Occipital lobe (tissue), 2 donors: ENCODE measurements around the gene LRRC56. TPM values are rescaled to one million over a fixed set of nuclear protein-coding genes. Genes with fewer than 3 reads are reported as not detected.
"Not testable (repeated sequence)": the region's sequence is repeated elsewhere in the genome, so short reads cannot be mapped to it uniquely, and the experiment has no call there.

ENCODE experiments used
- DNase-seq: peaks from one replicate; lab custom pipeline; 2025; lab: John Stamatoyannopoulos, UW
- total RNA-seq: library from RNA; depleted of rRNA; stranded (reverse); fragments of >200 nt; gene quantifications from one replicate; pipeline ENCODE4 v1.2.3, GENCODE V29; 2014

Gene LRRC56
- total RNA-seq, 1 donor from 2014 or later = 1.1 TPM

DNA sequence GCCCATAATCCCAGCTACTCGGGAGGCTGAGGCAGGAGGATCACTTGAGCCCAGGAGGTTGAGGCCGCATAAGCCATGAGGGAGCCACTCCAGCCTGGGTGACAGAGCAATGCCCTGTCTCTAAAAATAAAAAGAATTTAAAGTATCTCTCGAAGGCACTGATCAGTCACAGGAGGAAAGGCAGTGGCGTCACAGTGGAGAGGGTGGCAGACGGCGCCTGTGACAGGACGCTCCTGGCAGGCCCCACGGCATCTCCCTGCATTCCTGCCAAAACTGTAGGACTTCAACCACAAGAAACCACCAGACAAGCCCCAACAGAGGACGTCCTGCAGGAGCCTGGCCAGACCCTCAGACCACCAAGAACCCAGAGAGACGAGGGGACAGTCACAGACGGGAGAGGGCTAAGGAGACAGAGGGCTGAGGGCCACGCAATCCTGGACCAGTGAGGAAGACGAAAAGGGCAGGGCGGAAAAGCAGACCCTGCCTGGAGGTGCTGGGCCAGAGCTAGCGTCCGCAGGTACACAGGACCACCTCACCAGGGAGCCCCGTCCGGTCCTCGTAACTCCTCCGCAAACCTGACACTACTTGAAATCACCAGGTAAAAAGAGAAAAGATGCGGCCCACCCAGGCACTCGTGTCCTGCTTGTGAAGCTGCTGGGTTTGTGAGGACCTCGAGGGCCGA, 36.2 kb upstream of the LRRC56 start:
- DNase-seq = no peak

DNA sequence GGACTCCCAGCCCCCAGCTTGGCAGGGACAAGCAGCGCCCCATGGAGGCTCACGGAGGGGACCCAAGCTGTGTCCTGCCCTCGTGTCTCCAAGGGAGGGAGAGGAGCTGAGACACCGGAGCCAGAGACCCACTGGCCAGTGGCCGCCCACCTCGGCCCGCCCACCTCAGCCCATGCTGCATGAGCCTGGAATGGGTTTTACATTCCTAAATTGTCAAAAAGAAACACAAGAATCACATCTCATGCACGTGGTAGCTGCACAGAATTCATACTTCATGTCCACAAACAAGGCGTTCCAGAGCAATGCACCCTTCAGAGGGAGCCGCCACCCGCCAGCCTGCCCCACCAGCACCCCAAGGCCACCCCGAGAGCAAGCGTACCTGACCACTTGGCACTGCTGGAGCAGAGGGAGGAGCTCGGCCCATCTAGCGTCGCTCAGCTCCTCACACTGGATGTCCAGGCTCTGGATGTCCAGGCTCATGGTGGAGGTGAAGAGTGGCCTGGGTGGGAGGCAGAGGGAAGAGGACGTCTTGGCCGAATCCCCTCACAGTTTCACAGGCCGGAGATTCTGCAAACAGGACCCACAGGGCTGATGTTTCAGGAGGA, 35.5 kb upstream of the LRRC56 start:
- no peak for DNase-seq

- DNase-seq = no peak
These were observed 34.8 kb upstream of the LRRC56 start for GRCh38 chr11:502288-503178.

DNA sequence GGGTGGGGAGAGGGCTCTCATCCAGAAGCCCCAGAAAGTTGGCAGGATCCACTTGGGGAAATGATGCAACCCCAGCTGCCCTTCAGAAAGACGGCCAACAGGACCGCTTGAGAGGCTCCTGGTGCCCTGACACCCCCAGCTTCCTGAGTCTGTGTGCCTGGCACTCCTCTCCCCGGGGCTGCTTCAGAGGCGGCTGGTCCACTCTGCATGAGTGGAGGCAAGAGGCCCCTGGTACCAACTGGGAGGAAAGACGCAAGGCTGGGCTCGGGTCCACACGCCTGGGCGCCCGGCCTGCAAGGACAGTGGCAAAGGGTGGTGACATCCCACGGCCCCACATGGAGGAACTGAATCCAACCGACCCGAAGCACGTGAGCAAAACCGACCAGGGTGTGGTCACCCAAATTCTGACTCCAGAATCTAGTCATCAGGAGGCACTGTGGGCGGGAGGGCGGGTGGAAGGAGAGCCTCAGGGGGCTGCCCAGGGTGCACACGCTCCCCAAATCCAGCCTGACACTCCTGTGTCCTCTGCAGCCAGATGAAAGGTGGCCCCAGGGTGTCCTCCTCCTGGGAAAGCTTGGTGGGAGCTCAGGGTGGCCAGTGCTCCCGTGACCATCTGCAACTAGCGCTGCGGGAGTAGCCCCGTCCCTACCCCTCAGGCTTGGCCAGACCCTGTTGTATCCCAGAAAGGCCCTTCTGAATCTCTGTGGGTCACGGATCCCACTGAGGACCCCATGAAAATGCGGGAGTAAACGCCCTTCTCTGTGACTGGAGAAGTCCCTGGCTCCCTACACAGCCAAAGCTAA, 33.9 kb upstream of the LRRC56 start:
- DNase-seq = peak; percentile 68

DNA sequence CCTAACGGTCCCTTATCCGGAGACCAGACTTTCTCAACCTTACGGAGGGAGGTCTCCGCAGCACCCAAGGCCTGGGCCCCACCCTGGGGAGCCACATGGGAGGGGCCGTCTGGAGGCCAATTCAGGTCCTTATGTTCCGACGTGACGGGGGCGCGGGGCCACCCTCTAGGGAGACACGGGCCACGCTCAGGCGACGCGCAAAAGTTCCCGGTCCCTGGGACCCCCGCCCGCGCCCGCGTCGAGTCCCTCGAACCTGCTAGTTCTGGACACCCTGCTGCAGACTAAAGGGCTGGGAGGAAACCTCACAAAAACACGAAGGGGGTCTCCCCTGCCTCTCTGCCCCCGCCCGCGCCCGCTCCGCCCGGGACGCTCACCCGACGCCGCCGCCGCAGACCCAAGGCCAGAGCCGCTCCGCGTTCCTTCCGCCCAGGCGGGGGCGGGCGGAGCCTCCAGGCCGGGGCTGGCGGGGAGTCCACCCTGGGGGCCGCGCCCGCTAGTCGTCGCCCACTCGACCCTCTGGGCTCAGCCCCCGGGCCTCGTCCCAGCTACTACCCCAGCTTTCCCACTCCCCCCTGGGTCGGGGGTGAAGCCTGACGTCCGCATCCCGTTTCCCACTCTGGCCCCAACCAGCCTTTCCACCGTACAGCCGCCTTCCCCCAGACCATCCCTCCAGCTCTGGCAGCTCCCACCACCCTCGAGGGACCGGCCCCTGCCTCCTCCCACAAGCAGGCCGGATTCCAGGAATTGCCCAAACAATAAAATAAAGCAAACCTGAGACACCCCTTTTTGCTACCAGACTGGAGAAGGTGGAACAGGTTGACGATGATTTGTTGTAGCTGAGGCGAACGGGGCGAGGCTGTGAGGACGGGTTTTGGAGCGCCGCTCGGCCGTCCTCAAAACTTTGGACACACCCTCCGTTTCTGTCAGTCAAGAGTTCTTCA, 33.0 kb upstream of the LRRC56 start:
- DNase-seq = no peak

- no peak for DNase-seq
These were observed 32.4 kb upstream of the LRRC56 start for GRCh38 chr11:504994-505344.

DNA sequence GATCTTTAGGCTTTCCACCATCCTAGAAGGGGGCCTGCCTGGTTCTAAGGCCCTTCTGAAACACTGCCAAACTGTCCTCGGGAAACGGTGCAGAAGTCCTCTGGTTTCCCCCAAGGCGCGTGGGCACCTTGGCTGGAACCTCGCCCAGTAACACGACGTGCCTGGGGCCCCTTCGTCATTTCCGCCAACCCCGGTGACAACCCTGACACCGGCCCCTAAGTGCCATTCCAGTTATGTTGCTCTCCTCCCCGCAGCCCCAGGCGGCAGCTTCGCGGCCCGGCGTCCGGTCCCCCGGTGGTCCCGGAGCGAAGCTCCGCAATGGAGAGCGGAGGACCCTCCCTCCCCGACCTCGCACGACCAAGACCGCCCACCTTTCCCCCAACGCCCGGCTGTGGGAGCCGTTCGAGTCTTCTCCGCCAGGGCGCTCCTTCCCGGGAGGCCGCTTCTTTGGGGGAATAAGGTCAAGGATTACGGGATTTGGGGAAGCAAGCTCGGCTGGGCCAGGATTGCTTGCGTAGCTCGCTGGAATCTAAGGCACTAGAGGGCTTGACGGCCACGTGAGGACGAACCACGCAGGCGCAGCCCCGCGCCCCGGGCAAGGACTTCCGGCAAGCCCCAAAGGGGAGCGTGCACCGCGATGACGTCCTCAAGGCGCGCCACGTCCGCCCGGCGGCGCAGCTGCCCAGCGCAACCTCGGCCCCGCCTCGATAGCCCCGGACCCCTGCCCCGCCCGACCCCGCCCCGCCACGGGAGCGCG, 30.9 kb upstream of the LRRC56 start:
- DNase-seq = peak; percentile 96

DNA sequence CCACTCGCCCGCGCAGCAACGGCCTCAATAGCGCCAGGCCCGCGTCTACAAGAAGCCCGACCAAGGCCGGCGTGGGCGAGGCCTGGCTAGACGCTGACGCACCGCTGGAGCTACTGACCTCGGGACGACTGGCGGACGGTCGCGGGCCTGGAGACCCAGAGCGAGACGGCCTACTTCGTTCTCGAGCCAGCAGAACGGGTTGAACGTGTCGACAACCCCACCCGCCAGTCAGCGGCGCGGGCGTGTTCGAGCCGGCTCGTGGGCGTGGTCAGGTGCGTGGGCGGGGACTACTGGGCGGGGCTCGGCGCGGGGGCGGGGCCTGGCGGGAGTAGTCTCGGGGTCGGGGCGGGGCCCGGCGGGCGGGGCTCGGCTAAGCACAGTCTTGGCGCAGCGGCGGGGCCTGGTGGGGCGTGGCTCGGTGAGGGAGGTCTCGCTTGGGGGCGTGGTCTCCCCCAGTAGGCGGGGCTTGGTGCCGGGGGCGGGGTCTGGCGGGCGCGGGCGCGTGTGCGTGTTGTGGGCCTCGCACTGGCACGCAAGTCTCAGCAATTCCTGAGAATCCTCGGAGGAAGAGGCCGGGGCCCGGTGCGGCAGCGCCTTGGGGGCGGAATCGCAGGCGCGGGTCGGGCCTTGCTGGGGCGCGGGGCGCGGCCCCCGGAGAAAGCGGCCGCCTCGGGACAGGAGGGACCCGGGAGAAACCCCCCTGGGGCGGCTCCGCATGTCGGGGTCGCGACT, 30.2 kb upstream of the LRRC56 start, which contains the start of gene RNH1:
RNH1 (minus strand) TSS at position 248 of the 732 bp plus-strand sequence. CDS start 5,080 bp downstream, outside the sequence.
- DNase-seq = peak; percentile 96

GRCh38 chr11:507727-508515, 29.4 kb upstream of the LRRC56 start:
- DNase-seq = no peak

DNA sequence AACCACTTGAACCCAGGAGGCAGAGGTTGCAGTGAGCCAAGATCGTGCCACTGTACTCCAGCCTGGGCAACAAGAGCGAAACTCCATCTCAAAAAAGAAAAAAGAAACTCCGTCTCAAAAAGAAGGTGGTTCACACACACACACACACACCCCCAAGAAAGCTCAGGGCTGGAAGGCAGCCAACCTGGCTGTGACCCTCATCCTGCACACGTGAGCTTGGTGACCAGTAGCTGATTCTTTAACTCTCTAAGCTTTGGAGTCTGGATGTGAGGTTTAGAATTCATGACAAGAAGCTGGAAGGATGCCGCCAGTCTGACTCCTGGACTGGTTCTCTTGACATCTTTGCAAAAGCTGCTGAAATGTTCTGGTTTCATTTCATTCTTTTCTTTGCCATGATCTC, 28.4 kb upstream of the LRRC56 start:
- no peak for DNase-seq

DNA sequence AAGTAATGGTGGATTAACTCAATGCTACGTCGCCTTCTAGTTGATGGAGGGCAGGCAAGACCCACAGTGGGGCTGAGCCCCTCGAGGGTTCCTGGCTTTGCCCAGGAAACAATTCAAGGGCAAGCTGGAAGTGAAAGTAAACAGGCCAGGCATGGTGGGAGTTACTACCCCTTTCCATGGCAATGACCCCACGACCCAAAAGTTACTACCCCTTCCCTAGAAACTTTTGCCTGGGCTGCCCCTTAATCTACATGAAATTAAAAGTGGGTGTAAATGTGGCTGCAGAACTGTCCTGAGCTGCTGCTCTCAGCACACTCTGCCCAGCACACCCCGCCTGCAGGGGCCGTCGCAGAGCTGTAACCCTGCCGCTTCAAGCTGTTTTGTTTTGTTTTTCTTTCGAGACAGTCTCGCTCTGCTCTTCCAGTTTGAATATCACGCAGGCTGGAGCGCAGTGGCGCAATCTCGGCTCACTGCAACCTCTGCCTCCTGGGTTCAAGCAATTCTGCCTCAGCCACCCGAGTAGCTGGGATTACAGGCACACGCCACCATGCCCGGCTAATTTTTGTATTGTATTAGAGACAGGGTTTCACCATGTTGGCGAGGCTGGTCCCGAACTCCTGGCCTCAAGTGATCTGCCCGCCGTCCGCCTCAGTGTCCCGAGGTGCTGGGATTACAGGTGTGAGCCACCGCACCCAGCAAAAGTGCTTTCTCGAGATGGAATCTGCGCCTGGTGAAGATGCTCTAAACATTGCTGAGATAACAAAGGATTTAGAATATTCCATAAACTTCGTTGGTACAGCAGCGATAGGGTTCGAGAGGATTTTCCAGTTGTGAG, 24.3 kb upstream of the LRRC56 start:
- DNase-seq = no peak

- DNase-seq = no peak
These were observed 22.7 kb upstream of the LRRC56 start for GRCh38 chr11:514606-515005.

- DNase-seq = no peak
These were observed 22.2 kb upstream of the LRRC56 start for GRCh38 chr11:515131-515530.

- no peak for DNase-seq
These were observed 20.9 kb upstream of the LRRC56 start for GRCh38 chr11:516400-516799.

- not testable (repeated sequence) for DNase-seq
These were observed 20.2 kb upstream of the LRRC56 start for GRCh38 chr11:516918-517685.

DNA sequence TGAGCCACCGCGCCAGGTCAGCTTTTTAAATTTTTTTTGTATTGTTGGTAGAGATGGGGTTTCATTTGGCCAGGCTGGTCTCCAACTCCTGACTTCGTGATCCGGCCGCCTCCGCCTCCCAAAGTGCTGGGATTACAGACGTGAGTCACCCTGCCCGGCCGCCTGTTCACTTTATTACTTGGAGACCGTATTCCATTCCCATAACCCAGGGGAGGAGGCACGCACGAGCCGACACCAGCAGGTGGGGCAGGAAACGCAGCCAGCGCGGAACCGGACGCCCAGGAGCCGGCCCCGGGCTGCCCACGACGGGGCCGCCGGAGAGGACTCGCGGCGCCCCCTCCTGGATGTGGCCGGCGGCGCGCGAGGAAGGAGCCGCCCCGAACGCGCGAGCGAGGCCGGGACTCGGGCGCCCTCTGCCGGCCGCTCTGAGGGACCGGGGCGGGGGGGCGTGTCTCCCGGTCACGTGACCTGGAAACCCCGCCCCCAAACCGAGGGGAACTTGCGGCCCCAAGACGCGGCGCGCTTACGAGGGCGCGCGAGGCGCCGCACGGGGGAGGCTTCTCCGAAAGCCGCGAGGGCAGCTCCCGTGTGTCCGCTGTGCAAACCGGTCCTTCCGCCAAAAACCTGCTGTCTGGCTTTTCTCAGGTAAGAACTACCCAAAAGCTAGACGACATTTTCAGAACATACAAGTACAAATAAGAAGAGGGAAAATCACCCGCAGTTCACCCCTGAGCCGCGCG, 18.7 kb upstream of the LRRC56 start:
- peak; percentile 83 for DNase-seq
